HFF-Myc (cell line): ENCODE measurements around the gene MBNL3.

Source experiments
- DNase-seq: peaks from one replicate; pipeline ENCODE4 v3.0.0-alpha.2; 2011; ENCODE audit warnings: low read depth; ENCODE audit errors: extremely low read depth
- H3K4me3 ChIP-seq: replicated peaks from 2 replicates; pipeline ENCODE4 v1.5.1; 2011; ENCODE audit warnings: low read depth, mild to moderate bottlenecking, control low read depth, low read length
- CTCF ChIP-seq: IDR thresholded peaks from 2 replicates; pipeline ENCODE4 v1.5.1; 2012; ENCODE audit warnings: mild to moderate bottlenecking, low read depth, low read length, control low read depth; ENCODE audit errors: missing control alignments

Gene MBNL3

GRCh38 chrX:132444936-132445335 lies 43.9 kb downstream of the MBNL3 start:
- no peak for TF ChIP-seq CTCF
- DNase-seq: no peak
- no peak overlapping the region for H3K4me3 ChIP-seq

DNA sequence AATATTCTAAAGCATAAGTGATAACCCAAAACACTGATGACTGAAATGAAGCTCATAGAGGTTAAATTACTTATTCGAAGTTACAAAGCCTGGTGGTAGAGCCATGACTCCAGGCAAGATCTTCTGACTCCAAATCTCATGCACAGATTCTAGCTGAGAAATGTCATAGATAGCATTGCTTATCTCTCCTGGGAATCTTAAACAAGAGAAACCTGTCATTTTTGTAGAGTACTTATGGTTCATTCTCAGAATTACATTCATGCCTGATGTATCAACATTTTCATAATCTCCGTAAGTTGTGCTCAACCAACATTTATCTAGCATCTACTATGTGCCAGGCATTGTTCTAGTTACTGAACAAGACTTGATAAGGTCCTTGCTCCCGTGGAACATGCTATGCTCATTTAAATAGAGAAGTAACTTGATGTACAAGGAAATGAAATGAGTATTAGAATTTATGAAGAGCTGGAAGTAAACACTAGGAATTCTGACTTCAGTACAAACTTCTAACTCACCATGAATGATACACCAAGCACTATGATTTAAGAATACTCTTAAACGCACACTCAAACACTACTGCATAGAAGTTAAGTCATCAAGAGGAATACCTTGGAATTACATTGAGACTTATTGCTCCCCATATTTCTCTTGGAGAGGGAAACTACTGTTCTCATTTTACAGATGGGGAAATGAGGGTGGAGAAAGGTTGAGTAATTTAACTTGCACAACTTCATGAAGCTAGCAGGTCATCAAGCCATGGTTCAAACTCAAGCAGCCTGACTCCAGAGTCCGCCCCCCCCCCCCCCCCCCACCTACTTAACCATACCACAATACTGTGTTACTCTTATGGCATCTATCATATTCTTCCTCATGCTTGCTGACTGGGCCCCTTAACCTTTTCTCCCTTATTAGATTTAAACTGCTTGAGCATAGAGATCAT lies 45.4 kb downstream of the MBNL3 start:
- no peak for DNase-seq
- TF ChIP-seq CTCF: no peak
- H3K4me3 ChIP-seq: no peak overlapping the region

DNA sequence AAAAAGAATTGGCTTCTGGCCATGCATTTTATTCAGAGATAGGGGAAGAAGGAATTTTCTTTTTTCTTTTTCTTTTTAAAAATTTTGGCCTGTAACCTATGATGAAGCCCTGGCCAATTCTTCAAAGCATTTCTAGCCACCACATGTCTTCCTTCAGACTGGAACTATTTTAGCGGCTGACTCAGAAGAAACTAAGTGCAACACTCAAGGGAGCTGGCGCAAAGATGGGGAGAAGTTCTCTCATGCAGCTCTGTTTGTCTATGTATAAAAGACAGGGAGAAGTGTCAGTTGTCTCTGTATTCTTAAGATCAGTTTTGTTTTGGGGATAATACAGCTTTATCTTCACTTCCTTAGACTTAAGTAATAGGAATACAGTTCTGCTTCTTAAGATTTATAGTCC lies 46.1 kb downstream of the MBNL3 start:
- DNase-seq: no peak
- H3K4me3 ChIP-seq: no peak overlapping the region
- no peak for TF ChIP-seq CTCF

GRCh38 chrX:132435222-132435621 lies 53.6 kb downstream of the MBNL3 start:
- no peak for DNase-seq
- TF ChIP-seq CTCF: no peak
- no peak overlapping the region for H3K4me3 ChIP-seq

- no peak for TF ChIP-seq CTCF
- no peak overlapping the region for H3K4me3 ChIP-seq
- DNase-seq: no peak
Observed at GRCh38 chrX:132433551-132433950, 55.3 kb downstream of the MBNL3 start.

DNA sequence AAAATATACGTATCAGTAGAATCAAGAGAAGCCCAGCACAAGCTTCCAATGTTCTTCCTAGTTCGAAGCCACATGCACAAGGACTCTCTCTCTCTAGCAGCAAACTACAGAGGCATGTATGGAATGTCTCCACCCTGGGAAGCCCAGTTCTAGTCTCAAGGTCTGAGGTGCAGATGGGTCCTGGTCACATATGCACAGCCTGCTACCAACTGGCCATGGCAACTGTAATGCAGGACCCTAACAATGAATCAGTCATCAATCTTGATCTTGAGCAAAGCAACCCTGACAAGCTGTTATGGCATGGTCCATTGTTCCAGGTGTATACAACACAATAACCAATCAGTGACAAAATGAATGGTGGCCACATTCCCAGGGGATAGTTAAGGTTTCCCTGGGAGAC lies 55.8 kb downstream of the MBNL3 start:
- TF ChIP-seq CTCF: no peak
- no peak for DNase-seq
- H3K4me3 ChIP-seq: no peak overlapping the region
